Femur (tissue), 1 donor: ENCODE results near the gene MYH9.
A peak's percentile ranks its signal among the peaks of the same experiment; 100 is the strongest.
"Not testable (repeated sequence)": the region's sequence is repeated elsewhere in the genome, so short reads cannot be mapped to it uniquely, and the experiment has no call there.

Experiments
- DNase-seq: peaks from one replicate; pipeline ENCODE4 v3.0.0-alpha.2; 2017

MYH9 gene

DNA sequence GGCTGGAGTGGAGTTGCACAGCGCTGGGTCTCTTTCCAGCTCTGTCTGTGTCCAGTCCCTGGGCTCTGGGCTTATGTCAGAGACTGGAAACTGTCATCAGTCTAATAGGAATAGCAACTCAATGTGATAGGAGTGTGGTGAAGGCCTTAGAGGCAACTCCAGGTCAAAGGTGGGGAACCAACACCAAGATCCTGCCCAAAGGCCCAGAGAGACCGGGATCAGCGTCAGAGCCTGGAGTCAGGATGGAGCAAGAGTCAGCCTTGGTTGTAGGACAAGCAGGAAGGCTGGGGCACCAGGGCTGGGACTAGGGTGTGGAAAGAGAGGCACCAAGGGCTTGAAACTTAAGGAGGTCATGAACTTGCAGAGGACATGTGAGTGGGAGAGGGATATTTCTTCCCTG is 125.5 kb downstream of the MYH9 start:
- DNase-seq = not testable (repeated sequence)

DNA sequence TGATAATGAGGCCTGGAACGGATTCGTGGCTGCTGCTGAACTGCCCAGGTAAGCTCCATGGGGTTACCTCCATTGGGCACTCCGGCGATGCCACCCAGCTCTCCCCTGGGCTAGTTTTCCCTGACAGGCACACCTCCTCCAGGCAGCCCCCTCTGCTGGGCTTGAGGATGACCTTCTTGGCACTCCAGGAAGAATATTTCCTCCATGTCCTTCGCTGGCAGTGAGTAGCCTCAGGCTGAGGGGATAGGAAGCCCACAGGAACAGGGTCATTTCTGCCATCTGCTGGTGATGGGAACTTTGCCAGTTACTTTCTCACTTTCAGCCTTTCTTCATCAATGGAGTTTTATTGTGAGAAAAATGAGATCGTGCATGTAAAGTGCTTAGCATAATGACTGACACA is 126.1 kb downstream of the MYH9 start:
- not testable (repeated sequence) for DNase-seq

DNA sequence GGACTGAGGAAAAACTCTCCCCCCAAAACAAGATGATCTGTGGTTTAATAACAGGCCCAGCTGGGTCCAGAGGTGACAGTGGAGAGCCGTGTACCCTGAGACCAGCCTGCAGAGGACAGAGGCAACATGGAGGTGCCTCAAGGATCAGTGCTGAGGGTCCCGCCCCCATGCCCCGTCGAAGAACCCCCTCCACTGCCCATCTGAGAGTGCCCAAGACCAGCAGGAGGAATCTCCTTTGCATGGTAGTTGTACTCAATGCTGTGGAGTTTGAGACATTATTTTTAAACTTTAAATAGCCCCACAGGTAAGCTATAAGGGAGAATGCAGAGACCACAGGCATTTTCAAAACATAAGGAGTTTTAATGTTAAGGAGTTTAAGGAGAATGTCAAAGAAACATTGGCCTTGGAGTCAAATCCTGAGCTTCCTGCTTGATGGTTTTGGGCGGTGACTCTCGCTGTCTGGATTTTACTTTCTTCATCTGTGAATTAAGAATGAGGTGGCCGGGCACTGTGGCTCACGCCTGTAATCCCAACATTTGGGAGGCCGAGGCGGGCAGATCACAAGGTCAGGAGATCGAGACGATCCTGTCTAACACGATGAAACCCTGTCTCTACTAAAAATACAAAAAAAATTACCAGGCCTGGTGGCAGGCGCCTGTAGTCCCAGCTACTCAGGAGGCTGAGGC is 128.0 kb downstream of the MYH9 start:
- no peak for DNase-seq

DNA sequence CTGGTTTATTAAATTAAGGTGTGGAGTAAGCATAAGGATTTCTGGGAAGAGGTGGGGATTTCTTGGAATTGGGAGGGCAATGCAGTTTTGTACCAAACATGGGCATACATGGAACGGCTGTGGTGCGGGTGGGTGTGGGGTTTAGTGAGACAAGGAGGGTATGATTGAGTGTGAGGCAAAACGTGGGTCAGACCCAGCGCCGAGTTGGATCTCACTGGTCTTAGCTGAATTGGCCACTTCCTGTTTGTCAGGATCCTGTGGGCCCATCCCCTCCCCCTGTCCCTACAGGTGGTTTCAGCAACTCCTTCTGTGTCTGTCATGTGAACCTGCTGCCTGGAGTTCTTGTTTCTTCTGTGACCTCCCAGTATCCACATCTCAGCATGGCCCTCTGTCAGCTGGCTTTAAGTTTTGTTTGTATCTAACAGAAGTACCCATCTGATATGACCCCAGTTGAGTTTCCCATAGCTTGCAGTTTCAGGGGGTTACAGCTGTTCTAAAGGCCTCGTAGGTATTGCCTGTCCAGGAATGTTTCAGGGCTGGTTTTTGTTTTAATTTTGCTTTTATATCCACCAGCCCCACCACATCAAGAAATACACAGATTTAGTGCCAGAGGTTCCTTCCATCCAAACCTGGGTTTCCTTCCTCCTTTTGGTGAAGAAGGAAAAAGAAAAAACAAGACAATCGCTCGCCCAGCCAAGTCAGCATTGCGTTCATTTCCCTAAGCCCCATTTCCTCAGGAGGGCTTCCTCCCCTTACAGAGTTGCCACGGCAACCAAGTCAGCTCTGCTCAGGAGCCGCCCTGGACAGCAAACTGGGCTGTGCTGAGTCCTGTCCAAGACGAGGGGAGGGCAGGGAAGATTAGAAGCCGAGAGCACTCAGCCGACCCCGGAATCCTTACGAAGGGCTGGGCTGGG is 128.8 kb downstream of the MYH9 start:
- DNase-seq = peak; percentile 61

DNA sequence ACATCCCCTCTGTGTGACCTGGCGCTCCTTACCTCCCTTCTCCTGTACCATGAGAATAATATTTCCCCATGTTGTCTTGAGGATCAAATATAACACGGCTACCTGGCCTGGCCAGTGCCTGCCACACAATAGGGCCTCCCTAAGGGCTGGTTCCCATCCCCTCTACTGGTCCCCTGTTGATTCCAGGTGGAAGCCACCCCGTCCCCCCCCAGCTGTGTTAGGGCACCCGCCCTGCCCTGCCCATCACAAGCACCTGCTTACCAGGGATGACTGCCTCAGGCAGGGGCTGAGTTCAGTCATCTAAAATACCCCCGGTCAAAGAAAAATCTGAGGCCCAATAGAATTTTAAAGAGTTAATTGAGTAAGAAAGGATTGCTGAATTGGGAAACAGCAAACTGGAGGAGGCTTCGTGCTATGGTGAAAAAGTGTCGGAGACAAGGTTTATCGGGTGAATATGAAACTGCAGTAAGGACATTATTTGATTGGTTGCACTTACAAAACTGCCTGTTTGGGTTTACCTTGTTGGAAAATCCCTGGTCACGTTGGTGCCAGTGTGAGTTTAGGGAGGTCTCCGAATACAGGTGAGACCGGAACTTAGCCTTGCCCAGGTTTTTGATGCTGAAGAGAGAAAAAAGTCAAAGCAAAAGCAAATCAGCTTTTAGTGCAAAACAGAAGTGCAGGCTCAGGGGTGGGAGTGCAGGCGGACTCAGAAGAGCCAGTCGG is 129.7 kb downstream of the MYH9 start:
- no peak for DNase-seq

DNA sequence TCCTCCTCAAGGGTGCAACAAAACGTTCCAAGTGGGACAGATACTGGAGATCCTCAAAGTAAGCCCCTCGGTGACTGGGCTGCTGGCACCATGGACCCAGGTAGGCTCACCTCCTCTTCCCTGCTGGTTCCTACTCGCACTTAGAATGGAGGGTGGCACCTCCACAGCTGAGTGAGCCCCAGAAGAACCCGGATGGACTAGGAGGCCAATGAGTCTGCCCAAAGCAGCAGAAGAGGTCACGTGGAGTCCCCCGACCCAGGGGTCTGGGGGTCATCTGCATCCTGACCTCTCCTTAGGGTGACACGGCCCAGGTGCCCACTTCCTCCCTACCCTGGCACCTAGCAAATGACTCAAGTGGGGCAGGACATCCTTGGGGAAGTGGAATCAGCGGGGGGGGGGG is 130.5 kb downstream of the MYH9 start:
- DNase-seq = no peak

DNA sequence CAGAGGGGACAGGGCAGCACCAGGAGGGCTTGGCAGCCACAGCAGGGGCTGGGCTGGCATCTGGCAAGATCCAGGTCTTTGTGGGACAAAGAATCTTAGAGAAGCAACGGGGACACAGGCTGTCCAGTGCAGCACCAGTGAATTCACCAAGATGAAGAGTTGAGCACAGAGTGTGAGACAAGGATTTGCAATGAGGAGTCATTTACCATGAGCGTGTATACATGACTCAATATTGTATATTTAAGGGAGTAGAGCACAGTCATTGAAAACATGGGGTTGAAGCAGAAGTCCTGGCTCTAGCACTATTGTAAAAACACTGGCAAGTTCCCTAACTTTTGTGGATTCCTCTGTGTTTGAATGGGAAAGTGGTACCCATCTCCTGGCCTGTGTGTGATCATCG is 131.3 kb downstream of the MYH9 start:
- no peak for DNase-seq

DNA sequence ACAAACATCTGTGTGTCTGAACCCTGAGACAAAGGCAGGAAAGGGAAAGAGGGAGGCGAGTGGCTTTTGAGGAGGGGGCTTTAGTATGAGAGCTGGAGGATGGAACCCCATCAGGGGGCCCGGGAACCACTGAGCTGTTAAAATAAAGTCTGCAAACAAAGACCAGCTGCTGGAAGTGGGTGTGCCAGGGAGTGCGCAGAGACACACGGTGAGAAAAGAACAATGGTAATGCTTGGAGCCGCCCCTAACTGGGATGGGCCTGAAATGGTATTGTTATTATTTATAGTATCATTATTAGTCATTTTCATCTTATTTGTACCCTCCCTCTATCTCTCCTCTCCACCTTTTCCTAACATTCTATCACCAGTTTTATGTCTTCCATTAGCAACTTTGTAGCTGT is 132.2 kb downstream of the MYH9 start:
- not testable (repeated sequence) for DNase-seq

DNA sequence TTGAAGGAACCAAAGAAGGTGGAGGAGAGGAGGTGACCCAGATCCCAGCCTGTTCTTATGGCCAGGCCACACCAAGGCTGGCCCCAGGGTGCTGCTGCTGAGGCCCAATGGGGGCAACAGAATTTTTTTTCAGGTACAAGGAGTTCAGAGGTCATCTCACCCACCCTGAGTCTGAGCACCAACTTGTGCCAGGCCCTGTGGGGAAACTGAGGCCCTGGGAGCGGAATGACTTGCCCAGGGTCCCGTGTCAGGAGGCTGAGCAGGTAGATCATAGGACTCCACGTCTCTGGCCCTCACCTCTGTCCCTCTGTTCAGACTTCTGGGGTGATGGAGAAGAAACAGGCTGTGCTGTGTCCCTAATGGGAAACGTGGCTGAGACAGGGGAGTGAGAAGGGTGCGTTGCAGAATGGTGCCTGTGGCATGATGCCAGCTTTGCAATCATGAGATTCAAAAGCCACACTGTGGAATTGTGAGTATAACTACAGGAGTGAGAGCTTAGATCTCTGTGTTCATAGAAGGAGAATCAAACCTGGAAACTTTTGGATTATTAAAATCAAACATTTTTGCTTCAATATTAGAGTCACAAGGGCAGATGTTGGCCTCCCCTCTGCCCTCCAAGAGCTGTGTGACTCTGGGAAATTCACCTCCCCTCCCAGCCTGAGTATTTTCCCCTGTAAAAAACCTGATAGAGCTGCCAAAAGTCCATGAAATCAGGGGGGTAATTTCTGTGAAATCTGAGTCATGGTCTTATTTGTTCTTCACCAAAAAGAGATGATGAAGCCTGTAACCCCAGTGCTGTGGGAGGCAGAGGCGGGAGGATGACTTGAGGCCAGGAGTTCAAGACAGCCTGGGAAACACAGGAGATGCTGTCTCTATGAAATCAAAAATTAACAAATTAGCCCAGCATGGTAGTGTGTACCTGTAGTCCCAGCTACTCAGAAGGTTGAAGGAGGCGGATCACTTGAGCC is 134.0 kb downstream of the MYH9 start:
- no peak for DNase-seq

DNA sequence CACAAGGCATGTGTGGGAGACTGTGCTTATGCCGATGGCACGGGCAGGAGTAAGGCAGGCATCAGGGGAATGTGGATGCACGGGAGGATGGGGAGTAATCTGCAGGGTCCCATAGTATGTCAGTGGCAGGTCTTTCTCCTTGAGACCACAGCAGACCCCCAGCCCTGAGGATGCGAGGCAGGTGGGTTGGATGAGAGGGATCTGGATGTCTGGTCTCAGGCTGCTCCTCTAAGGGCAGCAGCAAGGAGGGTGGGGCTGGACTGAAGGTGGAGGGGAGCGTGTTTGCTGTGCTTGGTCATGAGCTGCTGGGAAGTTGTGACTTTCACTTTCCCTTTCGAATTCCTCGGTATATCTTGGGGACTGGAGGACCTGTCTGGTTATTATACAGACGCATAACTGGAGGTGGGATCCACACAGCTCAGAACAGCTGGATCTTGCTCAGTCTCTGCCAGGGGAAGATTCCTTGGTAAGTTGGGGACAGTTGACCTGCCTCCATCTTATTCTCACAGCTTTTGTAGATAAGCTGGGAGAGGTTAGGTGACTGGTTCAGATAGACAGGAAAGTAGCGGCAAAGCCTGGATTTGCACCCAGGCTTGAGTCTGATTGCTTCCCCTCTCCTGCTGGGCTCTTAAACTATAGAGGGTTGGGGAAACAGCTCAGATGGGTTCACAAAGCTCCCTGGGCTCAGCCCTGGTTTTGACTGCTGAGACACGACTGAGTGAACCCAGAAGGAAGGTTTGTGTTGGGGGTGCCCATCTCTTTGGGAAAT is 134.8 kb downstream of the MYH9 start, which contains the start of gene APOL1:
APOL1 (plus strand) TSS at position 380 of the 769 bp plus-strand sequence. CDS start 1,823 bp downstream, outside the sequence.
- DNase-seq = no peak

DNA sequence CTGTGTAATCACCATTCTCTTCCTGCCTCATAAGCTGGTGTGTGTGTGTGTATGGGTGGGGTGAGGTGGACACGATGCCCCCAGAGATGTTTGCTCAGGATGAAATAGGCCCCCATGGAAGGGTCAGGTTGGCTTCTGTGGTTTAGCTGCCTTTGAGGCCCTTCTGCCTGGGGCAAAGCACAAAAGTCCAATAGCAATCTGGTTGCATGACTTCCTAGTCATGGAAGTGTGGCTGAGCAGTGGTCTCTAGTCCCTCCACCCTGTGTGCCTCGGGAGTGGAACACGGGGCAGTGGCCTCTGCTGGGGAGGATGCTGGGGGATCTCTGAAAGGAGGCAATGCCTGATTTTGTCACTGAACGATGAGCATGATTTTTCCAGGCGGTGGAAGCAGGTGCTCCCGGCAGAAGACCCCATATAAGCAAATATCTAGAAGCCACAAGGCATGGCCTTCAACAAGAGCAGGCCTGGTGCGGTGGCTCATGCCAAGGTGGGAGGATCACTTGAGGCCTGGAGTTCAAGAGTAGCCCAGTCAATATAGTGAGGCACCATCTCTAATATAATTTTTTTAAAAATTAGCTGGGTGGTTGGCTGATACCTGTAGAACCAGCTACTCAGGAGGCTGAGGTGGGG is 135.7 kb downstream of the MYH9 start:
- not testable (repeated sequence) for DNase-seq

DNA sequence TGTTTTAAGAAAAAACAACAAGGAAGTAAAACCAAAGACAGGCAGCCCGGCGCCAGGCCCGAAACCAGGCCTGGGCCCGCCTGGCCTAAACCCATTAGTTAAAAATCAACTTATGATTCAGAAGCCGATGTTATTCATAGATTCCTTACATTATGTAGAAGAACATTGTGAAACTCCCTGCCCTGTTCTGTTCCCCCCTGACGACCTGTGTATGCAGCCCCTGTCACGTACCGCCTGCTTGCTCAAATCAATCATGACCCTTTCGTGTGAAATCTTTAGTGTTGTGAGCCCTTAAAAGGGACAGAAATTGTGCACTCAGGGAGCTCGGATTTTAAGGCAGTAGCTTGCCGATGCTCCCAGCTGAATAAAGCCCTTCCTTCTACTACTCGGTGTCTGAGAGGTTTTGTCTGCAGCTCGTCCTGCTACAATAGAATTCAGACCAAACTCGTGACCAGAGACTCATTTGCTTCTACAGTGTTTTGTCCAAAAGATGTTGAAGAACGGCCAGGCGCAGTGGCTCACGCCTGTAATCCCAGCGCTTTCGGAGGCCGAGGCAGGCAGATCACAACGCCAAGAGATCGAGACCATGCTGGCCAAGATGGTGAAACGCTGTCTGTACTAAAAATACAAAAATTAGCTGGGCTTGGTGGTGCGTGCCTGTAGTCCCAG is 137.3 kb downstream of the MYH9 start:
- not testable (repeated sequence) for DNase-seq

DNA sequence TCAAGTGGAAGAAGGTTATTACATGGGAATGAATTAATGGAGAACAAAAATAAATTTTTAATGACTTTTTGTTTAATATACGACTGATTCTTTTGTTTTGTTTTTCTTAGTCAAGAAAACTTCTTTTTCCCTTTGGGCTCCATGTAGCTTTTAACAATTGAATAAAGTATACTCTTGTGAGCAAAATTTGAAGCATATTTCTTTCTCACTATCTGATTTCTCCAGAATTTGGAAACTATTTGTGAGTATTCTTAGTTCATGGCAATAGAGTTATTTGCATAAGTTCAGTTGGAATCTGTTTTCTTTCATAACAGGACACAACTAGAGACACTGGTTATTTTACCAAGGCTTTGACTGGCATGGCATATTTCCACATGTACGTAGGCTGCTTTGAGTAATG is 138.6 kb downstream of the MYH9 start:
- DNase-seq = no peak

DNA sequence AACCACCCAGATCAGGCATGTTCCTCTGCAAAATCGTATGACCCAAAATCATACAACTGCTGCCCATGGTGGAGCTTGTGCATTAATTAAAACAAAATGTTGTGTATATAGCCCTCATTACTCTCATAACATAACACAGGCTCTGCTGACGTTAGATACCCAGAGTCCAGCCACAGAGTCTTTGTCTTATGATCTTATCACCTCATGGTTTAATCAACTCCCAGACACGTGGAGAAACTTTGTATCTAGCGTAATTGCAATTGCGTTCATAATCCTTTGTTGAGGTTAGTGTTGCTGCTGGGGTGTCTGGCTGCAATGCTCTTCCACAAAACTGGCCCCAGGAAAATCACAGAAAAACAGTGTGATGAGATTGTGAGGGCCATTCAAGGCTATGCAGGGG is 139.8 kb downstream of the MYH9 start:
- DNase-seq = no peak

DNA sequence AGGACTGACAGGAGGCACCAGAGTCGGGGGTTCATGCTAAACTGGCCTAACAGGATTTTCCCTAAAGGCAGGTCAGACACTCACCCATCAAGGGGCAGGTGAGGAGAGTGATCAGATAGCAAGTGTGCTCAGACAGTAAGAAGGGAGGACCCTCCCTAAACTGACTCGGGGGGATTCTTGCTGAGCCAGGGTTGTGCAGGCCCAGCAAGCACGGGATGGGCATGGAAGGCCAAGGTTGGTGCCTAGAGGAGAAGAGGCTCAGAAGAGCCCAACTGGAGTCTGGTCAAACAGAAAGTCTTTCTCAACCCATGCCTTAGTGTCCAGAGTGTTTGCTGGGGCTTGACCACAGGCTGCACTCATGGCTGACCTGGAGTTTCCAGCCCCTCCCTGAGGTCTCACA is 141.0 kb downstream of the MYH9 start:
- no peak for DNase-seq

DNA sequence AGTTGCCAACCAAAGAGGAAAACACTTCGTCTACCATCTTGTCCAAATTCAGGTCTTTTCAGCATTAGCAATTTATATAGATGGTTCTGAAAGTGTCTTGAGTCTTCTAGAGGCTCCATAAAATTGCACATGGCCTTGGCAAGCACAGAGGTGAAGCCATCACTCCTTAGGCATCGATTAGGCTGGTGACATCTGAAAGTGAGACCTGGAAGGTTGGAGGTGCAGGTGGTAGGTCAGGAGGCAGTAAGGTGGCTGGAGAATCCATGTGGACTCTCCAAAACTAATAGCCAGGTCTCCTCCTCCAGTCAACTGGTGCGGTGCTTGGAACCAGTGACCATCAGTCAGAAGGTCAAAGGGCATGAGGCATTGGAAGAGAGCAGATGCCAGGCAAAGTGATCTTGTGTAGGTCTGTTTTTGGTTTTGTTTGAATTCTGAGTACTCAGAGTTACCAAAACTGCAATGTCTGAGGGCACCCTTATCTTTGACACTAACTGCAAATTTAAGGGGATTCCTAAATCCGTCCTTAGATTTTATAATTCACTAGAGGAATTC is 141.9 kb downstream of the MYH9 start:
- DNase-seq = no peak

DNA sequence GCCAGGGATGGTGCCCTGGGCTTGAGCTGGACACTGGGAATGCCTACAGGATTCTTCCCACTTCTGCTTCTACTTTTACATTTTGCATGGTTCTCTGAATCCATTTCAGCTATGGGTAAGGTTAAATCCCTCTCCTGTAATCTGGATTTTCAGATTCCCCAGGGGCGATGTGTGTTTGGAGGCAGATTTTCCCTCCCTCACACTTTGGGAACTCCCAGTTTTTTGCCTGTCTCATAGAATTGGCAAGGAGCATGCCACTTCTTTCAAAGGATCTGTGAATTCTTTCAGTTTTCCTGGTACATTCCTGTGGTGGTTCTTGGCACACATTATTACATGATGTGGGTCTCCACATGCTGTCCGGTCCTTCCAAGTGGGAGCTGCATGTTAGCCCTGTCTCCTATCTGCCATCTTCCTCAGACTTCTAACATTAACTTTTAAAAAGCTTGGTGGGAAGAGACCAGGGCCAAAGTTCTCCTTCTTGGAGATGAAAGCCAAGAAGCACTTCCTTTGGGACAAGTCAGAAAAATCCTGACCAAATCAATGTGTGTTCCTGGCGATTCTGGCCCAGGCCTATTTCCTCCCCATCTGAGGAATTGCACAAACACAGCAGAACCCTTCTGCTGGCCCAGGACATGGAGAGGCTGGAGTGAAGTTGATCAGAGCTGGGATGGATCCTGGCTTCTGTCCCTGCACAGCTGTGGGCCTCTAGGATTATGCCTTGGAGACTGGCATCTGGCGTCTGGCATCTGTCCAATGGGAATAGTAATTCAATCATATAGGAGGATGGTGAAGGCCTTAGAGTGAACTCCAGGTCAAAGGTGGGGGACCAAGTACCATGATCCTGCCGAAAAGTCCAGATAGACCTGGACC is 143.0 kb downstream of the MYH9 start:
- DNase-seq = peak; percentile 55

DNA sequence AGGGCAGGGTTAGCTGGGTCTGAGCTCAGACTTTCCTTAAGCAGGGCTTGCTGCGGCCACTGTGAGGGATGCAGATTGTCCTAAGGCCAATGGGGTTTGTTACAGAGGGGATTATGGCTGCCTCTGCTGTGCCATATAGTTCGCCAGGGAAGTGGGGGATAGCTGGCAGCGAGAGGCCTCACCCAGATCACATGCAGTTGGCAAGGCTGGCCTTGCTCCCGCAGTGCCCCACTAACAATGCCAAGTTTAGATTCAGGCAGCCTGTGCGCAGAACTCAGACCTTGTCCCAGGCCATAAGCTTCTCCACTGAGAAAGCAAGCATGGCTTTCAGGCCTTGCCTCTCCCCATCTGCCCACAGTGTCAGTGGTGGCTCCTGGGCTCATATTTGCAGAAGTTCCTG is 143.8 kb downstream of the MYH9 start:
- DNase-seq = no peak
